CMK (cell line): ENCODE measurements around the gene EIPR1.

ENCODE experiments used
- DNase-seq: peaks from one replicate; pipeline ENCODE4 v3.0.0-alpha.2; 2010; ENCODE audit warnings: low read depth

The EIPR1 gene

DNA sequence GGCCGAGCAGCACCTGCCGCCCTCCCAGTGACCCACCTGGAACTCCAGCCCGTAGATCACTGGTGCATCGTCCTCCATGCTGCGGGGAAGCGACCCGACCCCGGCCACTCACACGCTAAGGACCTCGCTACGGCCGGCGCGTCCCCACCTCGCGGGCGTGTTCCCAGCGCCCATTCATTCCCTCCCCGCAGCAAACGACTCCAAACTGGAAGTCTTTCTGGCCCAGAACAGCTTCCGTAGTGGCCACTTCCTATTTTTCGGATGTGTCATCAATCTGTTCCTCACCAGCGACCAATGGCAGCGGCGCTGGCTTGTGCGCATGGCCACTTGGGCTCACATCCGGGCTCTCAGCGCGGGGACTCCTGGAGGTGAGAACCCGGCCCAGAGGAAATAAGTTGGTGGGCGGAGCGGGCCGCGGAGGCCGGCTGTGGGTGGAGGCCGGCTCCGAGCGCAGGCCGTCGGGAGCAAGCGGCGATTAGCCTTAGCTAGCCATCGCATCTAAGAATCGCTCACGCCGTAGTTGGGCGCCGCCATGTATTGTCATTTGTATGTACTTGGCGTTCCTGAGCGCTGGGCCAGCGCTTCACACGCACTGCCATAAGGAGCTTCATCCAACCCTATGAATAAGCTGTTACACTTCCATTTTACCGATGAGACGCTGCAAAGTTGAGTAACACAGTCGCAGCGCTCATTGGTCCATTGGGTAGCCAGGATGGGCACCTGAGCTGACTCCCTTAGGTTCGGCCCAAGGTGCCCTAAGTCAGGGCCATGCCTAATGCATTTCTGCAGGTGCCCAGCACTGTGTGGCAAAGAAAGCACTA is at the start of gene EIPR1:
EIPR1 (minus strand) TSS at position 207 of the 821 bp plus-strand sequence; CDS start at position 78, 129 bp downstream.
- peak; percentile 97 for DNase-seq

GRCh38 chr2:3427272-3427671 is 49.7 kb upstream of the EIPR1 start:
- no peak for DNase-seq

- no peak for DNase-seq
These were observed 49.0 kb upstream of the EIPR1 start for GRCh38 chr2:3426615-3427014.

GRCh38 chr2:3424171-3424795 is 46.7 kb upstream of the EIPR1 start:
- no peak for DNase-seq

- DNase-seq, result peak; percentile 44
These were observed 46.0 kb upstream of the EIPR1 start for GRCh38 chr2:3423492-3424170.

GRCh38 chr2:3422161-3422779 is 44.7 kb upstream of the EIPR1 start:
- no peak for DNase-seq

DNA sequence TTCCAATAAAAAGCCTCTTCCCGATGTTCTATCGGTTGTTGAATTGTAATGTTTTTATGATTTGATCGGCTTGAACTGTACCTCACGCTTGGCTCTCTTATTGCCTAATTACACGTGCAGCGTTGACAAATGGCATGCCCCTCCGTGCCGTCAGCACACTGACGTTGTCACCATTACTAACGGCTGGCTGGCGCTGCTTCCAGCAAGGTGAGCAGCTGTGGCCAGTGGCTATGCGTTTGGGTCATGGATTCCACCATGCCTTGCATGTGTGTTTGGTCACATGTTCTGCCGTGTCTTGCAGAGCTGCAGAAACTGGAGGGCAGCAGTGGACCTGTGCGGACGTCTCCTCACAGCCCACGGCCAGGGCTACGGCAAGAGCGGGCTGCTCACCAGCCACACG is 44.0 kb upstream of the EIPR1 start:
- no peak for DNase-seq

- DNase-seq, result no peak
These were observed 43.3 kb upstream of the EIPR1 start for GRCh38 chr2:3420769-3421397.

GRCh38 chr2:3420076-3420768 is 42.6 kb upstream of the EIPR1 start:
- no peak for DNase-seq

GRCh38 chr2:3418766-3419404 is 41.3 kb upstream of the EIPR1 start:
- no peak for DNase-seq

DNA sequence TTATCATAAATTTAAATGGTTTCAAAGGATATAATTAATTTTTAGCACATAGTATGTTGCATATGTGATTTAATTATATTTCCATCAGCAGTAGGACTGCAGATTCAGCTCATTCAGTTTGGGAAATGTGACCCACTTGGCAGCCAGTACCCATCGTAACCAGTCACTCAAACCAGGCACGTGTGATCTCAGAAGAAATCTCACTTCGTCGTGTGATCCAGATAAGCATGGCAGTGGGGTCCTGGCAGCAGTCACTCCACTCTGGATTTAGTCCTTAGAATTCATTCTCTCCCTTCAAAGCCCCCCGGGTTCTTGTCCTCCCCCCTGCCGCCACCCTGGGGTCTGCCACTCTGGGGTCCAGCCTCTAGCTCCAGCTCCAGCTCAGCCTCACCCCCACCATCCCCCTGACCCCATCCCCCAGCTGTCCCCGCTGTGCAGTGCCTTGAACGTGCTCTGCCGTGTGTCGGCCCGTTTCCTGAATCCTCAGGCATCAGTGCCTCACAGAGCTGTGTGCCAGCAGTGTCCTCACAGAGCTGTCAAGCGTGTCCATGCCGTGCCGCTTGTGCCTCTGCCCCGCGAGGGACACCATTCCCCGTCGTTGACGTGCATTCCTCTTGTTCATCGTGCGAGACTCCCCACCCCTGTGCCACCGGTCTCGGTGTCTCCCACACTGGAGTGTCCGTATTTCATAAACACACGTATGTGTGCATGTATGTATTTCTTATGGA is 36.7 kb upstream of the EIPR1 start:
- no peak for DNase-seq

- DNase-seq, result no peak
These were observed 36.1 kb upstream of the EIPR1 start for GRCh38 chr2:3413697-3414096.

DNA sequence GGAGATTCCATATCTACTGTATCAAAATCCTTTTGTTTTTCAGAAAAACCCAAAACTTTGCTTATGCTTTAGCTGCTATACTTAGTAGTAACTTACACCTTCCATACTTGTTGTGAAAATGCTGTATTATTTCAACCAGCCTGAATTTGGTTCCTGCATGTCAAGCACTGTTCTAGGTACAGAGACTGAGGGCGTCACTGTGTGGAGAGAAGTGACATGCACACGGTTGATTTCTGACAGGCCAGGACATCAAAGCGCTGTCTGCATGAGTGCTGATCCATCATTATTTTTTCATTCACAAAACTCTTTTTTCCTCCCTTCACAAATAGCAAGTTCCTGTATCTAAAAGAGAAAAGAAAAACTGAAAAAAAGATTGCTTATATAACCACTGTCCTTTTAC is 33.5 kb upstream of the EIPR1 start:
- no peak for DNase-seq

DNA sequence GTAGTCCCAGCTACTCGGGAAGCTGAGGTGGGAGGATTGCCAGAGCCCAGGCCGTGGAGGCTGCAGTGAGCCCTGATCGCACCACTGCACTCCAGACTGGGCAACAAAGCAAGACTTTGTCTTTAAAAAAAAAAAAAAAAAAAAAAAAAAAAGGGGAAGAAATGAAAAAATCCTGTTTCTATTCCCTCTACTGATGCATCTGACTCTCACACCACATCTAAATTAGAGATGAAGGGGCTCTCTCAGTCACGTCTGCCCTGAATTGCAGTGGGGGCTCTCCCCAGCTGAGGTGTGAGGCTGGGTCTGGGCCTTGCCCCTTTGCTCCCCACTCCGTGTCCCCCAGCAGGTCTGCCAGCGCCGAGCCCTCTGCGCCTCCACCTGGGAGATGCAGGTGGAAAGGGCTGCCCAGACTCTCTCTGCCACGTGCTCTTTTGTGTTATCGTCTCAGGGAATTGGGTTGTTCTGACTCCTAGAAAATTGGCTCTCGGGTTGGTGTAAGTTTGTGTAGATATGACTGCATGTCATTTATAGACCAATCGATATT is 32.1 kb upstream of the EIPR1 start:
- no peak for DNase-seq

- DNase-seq, result no peak
These were observed 31.2 kb upstream of the EIPR1 start for GRCh38 chr2:3408781-3409180.

- no peak for DNase-seq
These were observed 28.9 kb upstream of the EIPR1 start for GRCh38 chr2:3406501-3406900.

DNA sequence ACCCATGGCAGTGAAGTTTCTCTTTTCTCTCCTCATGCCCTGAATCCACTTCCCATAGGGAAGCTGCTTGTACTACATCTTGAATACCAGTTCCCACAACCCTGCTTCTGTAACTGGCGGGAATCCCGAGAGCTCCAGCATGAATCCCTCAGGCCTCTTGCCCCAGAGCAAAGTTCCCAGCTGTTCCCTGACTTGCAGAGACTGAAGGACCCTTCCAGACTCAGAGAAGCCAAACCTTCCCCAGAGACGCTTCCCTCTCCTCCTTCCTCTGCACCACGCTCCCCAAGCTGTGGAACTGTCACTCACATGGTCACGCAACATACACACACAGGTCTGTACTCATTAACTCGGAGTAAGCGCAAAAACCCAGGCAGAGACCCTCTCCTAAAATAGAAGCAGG is 28.3 kb upstream of the EIPR1 start:
- DNase-seq, result no peak

- no peak for DNase-seq
These were observed 27.7 kb upstream of the EIPR1 start for GRCh38 chr2:3405307-3405706.

DNA sequence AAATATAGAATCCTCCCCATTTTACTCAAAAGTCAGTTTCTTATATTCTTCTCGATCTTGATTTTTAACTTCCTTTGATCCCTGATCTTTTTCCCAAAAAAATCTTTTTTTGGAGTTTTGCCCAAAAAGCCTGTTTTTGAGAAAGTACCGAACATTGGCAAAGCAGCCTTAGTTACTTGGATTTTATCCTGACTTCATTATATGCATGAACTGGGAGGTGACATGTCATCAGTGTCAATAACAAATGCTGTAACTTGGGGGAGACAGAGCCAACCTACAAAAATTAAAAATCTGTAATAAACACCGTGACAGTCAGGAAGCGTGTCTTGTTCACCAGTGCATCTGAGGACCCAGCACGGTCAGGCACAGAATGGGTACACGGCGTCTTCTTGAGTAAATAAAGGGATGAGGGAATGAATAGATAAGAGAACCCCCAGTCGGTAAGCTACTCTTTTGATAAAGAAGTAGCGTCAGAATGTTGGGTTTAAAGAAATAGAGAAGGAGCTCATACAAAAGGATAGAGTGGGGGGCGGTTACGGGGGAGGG is 26.8 kb upstream of the EIPR1 start:
- no peak for DNase-seq
